ENCODE results near the gene CARNS1. TPM values are rescaled to one million over a fixed set of nuclear protein-coding genes. Genes with fewer than 3 reads are reported as not detected.
"Not testable (repeated sequence)": the region's sequence is repeated elsewhere in the genome, so short reads cannot be mapped to it uniquely, and the experiment has no call there.

CARNS1 gene
- total RNA-seq, 1 donor from 2014 or later, result 17.2 TPM

GRCh38 chr11:67403085-67403484 is 12.4 kb upstream of the CARNS1 start:
- Histone ChIP-seq H3K27me3 (ENCODE audit: control insufficient read depth in 3 of 3, insufficient read depth in 3 of 3, low read length in 3 of 3) (peaks cover 0 to 17% (median 7%) of the 10 kb centered on the region in 3 donors), H3K36me3 (ENCODE audit: control insufficient read depth in 3 of 3, insufficient read depth in 3 of 3, low read length in 3 of 3) (peaks cover 15 to 20% (median 17%) of the 10 kb centered on the region in 3 donors), H3K4me1 (ENCODE audit: control insufficient read depth in 3 of 3, insufficient read depth in 3 of 3, low read length in 3 of 3) (peaks cover 22 to 26% (median 24%) of the 10 kb centered on the region in 3 donors)
- H3K4me3 ChIP-seq (ENCODE audit: low read length in 3 of 3); H3K9me3 ChIP-seq (ENCODE audit: control insufficient read depth in 3 of 3, low read length in 3 of 3); H3K9ac ChIP-seq (ENCODE audit: low read depth in 1 of 3, low read length in 3 of 3); H3K27ac ChIP-seq (ENCODE audit: low read depth, low read length): not testable (repeated sequence)

GRCh38 chr11:67404515-67405195 is 10.8 kb upstream of the CARNS1 start:
- no peaks in the 10 kb centered on the region for H3K9me3 ChIP-seq (ENCODE audit: control insufficient read depth in 3 of 3, low read length in 3 of 3)
- H3K4me3 ChIP-seq (ENCODE audit: low read length in 3 of 3), result no peak overlapping the region
- peaks cover 0 to 6% (median 4%) of the 10 kb centered on the region in 3 donors for H3K36me3 ChIP-seq (ENCODE audit: control insufficient read depth in 3 of 3, insufficient read depth in 3 of 3, low read length in 3 of 3)
- no peak overlapping the region for H3K9ac ChIP-seq (ENCODE audit: low read depth in 1 of 3, low read length in 3 of 3)
- H3K27me3 ChIP-seq (ENCODE audit: control insufficient read depth in 3 of 3, insufficient read depth in 3 of 3, low read length in 3 of 3), result peaks cover 9 to 33% (median 22%) of the 10 kb centered on the region in 3 donors
- H3K4me1 ChIP-seq (ENCODE audit: control insufficient read depth in 3 of 3, insufficient read depth in 3 of 3, low read length in 3 of 3), result peaks cover 22 to 25% (median 23%) of the 10 kb centered on the region in 3 donors
- H3K27ac ChIP-seq (ENCODE audit: low read depth, low read length), result no peak overlapping the region

- Histone ChIP-seq H3K4me1 (ENCODE audit: control insufficient read depth in 3 of 3, insufficient read depth in 3 of 3, low read length in 3 of 3) (peaks cover 19 to 25% (median 25%) of the 10 kb centered on the region in 3 donors), H3K27me3 (ENCODE audit: control insufficient read depth in 3 of 3, insufficient read depth in 3 of 3, low read length in 3 of 3) (peaks cover 13 to 38% (median 27%) of the 10 kb centered on the region in 3 donors), H3K36me3 (ENCODE audit: control insufficient read depth in 3 of 3, insufficient read depth in 3 of 3, low read length in 3 of 3) (peaks cover 0 to 4% (median 3%) of the 10 kb centered on the region in 3 donors), H3K27ac (ENCODE audit: low read depth, low read length) (no peak overlapping the region), H3K4me3 (ENCODE audit: low read length in 3 of 3) (no peak overlapping the region), H3K9me3 (ENCODE audit: control insufficient read depth in 3 of 3, low read length in 3 of 3) (no peaks in the 10 kb centered on the region), H3K9ac (ENCODE audit: low read depth in 1 of 3, low read length in 3 of 3) (no peak overlapping the region)
These were observed 10.3 kb upstream of the CARNS1 start for GRCh38 chr11:67405196-67405567.

GRCh38 chr11:67405688-67406339 is 9.7 kb upstream of the CARNS1 start:
- Histone ChIP-seq H3K27ac (ENCODE audit: low read depth, low read length) (no peak overlapping the region), H3K4me3 (ENCODE audit: low read length in 3 of 3) (no peak overlapping the region), H3K4me1 (ENCODE audit: control insufficient read depth in 3 of 3, insufficient read depth in 3 of 3, low read length in 3 of 3) (peaks cover 13 to 24% (median 19%) of the 10 kb centered on the region in 3 donors), H3K9ac (ENCODE audit: low read depth in 1 of 3, low read length in 3 of 3) (peak overlapping the region in 1 of 3 donors; percentile 40), H3K9me3 (ENCODE audit: control insufficient read depth in 3 of 3, low read length in 3 of 3) (no peaks in the 10 kb centered on the region), H3K36me3 (ENCODE audit: control insufficient read depth in 3 of 3, insufficient read depth in 3 of 3, low read length in 3 of 3) (no peaks in the 10 kb centered on the region), H3K27me3 (ENCODE audit: control insufficient read depth in 3 of 3, insufficient read depth in 3 of 3, low read length in 3 of 3) (peaks cover 19 to 44% (median 34%) of the 10 kb centered on the region in 3 donors)

- Histone ChIP-seq H3K4me3 (ENCODE audit: low read length in 3 of 3) (no peak overlapping the region), H3K9ac (ENCODE audit: low read depth in 1 of 3, low read length in 3 of 3) (peak overlapping the region in 1 of 3 donors; percentile 40), H3K9me3 (ENCODE audit: control insufficient read depth in 3 of 3, low read length in 3 of 3) (no peaks in the 10 kb centered on the region), H3K27ac (ENCODE audit: low read depth, low read length) (no peak overlapping the region), H3K4me1 (ENCODE audit: control insufficient read depth in 3 of 3, insufficient read depth in 3 of 3, low read length in 3 of 3) (peaks cover 10 to 20% (median 17%) of the 10 kb centered on the region in 3 donors), H3K36me3 (ENCODE audit: control insufficient read depth in 3 of 3, insufficient read depth in 3 of 3, low read length in 3 of 3) (no peaks in the 10 kb centered on the region), H3K27me3 (ENCODE audit: control insufficient read depth in 3 of 3, insufficient read depth in 3 of 3, low read length in 3 of 3) (peaks cover 25 to 50% (median 37%) of the 10 kb centered on the region in 3 donors)
These were observed 9.0 kb upstream of the CARNS1 start for GRCh38 chr11:67406420-67406968.

- Histone ChIP-seq H3K4me1 (ENCODE audit: control insufficient read depth in 3 of 3, insufficient read depth in 3 of 3, low read length in 3 of 3) (peaks cover 7 to 18% (median 14%) of the 10 kb centered on the region in 3 donors), H3K27ac (ENCODE audit: low read depth, low read length) (no peak overlapping the region)
These were observed 8.3 kb upstream of the CARNS1 start for GRCh38 chr11:67406969-67407687.

GRCh38 chr11:67407688-67408163 is 7.8 kb upstream of the CARNS1 start:
- peaks cover 37 to 62% (median 42%) of the 10 kb centered on the region in 3 donors for H3K27me3 ChIP-seq (ENCODE audit: control insufficient read depth in 3 of 3, insufficient read depth in 3 of 3, low read length in 3 of 3)
- peaks cover 6 to 17% (median 13%) of the 10 kb centered on the region in 3 donors for H3K4me1 ChIP-seq (ENCODE audit: control insufficient read depth in 3 of 3, insufficient read depth in 3 of 3, low read length in 3 of 3)
- H3K9ac ChIP-seq (ENCODE audit: low read depth in 1 of 3, low read length in 3 of 3), result no peak overlapping the region
- no peaks in the 10 kb centered on the region for H3K9me3 ChIP-seq (ENCODE audit: control insufficient read depth in 3 of 3, low read length in 3 of 3)
- H3K4me3 ChIP-seq (ENCODE audit: low read length in 3 of 3), result no peak overlapping the region
- H3K36me3 ChIP-seq (ENCODE audit: control insufficient read depth in 3 of 3, insufficient read depth in 3 of 3, low read length in 3 of 3), result no peaks in the 10 kb centered on the region
- no peak overlapping the region for H3K27ac ChIP-seq (ENCODE audit: low read depth, low read length)

More at GRCh38 chr11:67406969-67407687, 8.3 kb upstream of the CARNS1 start:
- no peaks in the 10 kb centered on the region for H3K36me3 ChIP-seq (ENCODE audit: control insufficient read depth in 3 of 3, insufficient read depth in 3 of 3, low read length in 3 of 3)
- peaks cover 32 to 56% (median 42%) of the 10 kb centered on the region in 3 donors for H3K27me3 ChIP-seq (ENCODE audit: control insufficient read depth in 3 of 3, insufficient read depth in 3 of 3, low read length in 3 of 3)
- H3K9me3 ChIP-seq (ENCODE audit: control insufficient read depth in 3 of 3, low read length in 3 of 3), result no peaks in the 10 kb centered on the region
- H3K9ac ChIP-seq (ENCODE audit: low read depth in 1 of 3, low read length in 3 of 3), result no peak overlapping the region
- no peak overlapping the region for H3K4me3 ChIP-seq (ENCODE audit: low read length in 3 of 3)

- H3K27ac ChIP-seq (ENCODE audit: low read depth, low read length), result no peak overlapping the region
- no peaks in the 10 kb centered on the region for H3K36me3 ChIP-seq (ENCODE audit: control insufficient read depth in 3 of 3, insufficient read depth in 3 of 3, low read length in 3 of 3)
- H3K27me3 ChIP-seq (ENCODE audit: control insufficient read depth in 3 of 3, insufficient read depth in 3 of 3, low read length in 3 of 3), result peaks cover 39 to 63% (median 42%) of the 10 kb centered on the region in 3 donors
- H3K9me3 ChIP-seq (ENCODE audit: control insufficient read depth in 3 of 3, low read length in 3 of 3), result no peaks in the 10 kb centered on the region
- peaks cover 6 to 17% (median 13%) of the 10 kb centered on the region in 3 donors for H3K4me1 ChIP-seq (ENCODE audit: control insufficient read depth in 3 of 3, insufficient read depth in 3 of 3, low read length in 3 of 3)
- H3K4me3 ChIP-seq (ENCODE audit: low read length in 3 of 3), result no peak overlapping the region
- H3K9ac ChIP-seq (ENCODE audit: low read depth in 1 of 3, low read length in 3 of 3), result no peak overlapping the region
These were observed 6.9 kb upstream of the CARNS1 start for GRCh38 chr11:67408437-67409200.

- peaks cover 39 to 63% (median 42%) of the 10 kb centered on the region in 3 donors for H3K27me3 ChIP-seq (ENCODE audit: control insufficient read depth in 3 of 3, insufficient read depth in 3 of 3, low read length in 3 of 3)
- H3K4me1 ChIP-seq (ENCODE audit: control insufficient read depth in 3 of 3, insufficient read depth in 3 of 3, low read length in 3 of 3), result peaks cover 6 to 17% (median 13%) of the 10 kb centered on the region in 3 donors
- no peaks in the 10 kb centered on the region for H3K9me3 ChIP-seq (ENCODE audit: control insufficient read depth in 3 of 3, low read length in 3 of 3)
- no peak overlapping the region for H3K9ac ChIP-seq (ENCODE audit: low read depth in 1 of 3, low read length in 3 of 3)
- H3K27ac ChIP-seq (ENCODE audit: low read depth, low read length), result no peak overlapping the region
- no peaks in the 10 kb centered on the region for H3K36me3 ChIP-seq (ENCODE audit: control insufficient read depth in 3 of 3, insufficient read depth in 3 of 3, low read length in 3 of 3)
- H3K4me3 ChIP-seq (ENCODE audit: low read length in 3 of 3), result no peak overlapping the region
These were observed 6.2 kb upstream of the CARNS1 start for GRCh38 chr11:67409261-67409666.
